ENCODE results near the gene SLC40A1.

Gene SLC40A1

DNA sequence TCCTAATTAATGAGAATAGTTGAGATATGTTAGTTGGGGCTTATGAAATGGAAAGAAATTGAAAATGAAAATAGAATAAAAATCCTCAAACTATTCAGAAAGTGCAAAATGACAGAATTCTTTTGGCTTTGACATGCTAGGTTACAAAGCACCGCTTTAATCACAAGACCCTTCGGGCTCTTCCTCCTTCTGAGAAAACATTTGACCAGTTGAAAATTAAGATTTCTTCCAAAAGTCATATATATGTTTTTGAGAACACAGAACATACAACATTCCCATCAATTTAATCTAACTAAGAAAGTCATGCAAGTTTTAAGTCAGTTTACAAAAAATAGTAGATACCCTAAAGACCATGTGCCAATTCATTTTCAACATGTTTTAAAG lies 2.2 kb upstream of the SLC40A1 start:
- Mint-ChIP-seq H3K4me3 (no peak overlapping the region), H3K27me3 (peaks cover 51% of the 10 kb centered on the region), H3K27ac (no peak overlapping the region), H3K9me3 (no peaks in the 10 kb centered on the region), H3K36me3 (ENCODE audit: low read depth) (no peaks in the 10 kb centered on the region), H3K4me1 (ENCODE audit: low read depth) (peaks cover 19% of the 10 kb centered on the region)

DNA sequence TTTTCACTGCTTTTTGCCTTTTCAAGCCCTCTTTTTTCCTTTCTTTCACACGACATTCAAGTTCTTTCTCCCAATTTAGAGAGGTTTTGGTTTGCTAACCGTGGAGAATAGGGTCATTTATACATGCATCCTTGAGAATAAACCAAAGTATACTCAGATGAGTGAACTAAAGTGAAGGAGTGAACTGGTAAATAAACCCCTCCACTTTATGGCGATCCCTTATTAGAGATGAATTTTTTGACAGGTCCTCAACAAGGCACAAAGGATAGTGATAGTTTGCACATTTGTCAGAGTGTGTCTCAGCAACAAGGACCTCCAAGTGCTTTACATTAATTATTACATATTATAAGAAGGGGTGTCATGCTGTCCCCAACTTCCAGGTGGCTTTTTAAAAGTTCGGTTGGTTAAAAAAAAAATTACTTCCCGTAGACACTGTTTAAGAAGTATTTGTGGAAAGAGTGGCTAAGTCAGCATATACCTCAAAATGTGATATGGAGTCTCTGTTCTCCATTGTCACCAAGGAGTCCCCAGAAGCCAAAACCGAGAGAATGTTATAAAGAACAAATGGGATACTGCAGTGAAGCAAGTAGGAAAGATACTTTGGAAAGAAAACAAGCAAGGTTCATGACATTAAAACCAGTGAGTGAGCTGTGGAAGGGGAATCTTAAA lies 1.7 kb upstream of the SLC40A1 start:
- Mint-ChIP-seq H3K27ac (no peak overlapping the region), H3K27me3 (peaks cover 51% of the 10 kb centered on the region), H3K4me1 (ENCODE audit: low read depth) (peaks cover 19% of the 10 kb centered on the region), H3K9me3 (no peaks in the 10 kb centered on the region), H3K36me3 (ENCODE audit: low read depth) (no peaks in the 10 kb centered on the region), H3K4me3 (peak overlapping the region; percentile 66)

GRCh38 chr2:189581354-189582139 lies 961 bp upstream of the SLC40A1 start:
- no peaks in the 10 kb centered on the region for H3K9me3 Mint-ChIP-seq
- H3K4me1 Mint-ChIP-seq (ENCODE audit: low read depth): peaks cover 19% of the 10 kb centered on the region
- no peaks in the 10 kb centered on the region for H3K36me3 Mint-ChIP-seq (ENCODE audit: low read depth)
- peak overlapping the region; percentile 66 for H3K4me3 Mint-ChIP-seq
- H3K27me3 Mint-ChIP-seq: peaks cover 51% of the 10 kb centered on the region
- no peak overlapping the region for H3K27ac Mint-ChIP-seq

DNA sequence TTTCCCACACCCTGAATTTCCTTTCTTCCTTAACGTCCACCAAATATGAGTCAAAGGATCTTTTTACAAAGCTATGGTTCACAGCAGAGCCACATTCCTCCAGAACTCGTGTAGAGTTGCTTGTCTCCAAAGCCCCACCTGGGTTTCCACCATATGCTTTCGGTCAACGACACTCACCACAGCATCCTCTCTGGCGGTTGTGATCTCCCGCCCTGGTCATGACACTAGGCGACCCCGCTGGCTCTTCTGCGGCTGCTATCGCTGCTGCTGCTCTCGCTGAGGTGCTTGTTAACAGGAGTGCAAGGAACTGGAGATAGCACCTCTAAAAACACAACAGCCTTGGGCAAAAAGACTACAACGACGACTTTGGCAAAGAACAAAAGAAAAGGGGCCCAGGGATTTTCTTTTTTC lies 340 bp downstream of the SLC40A1 start:
- Mint-ChIP-seq H3K36me3 (ENCODE audit: low read depth) (no peaks in the 10 kb centered on the region), H3K27me3 (peaks cover 51% of the 10 kb centered on the region), H3K9me3 (no peaks in the 10 kb centered on the region), H3K4me1 (ENCODE audit: low read depth) (peaks cover 22% of the 10 kb centered on the region), H3K4me3 (peak overlapping the region; percentile 70), H3K27ac (no peak overlapping the region)

GRCh38 chr2:189579585-189580186 lies 900 bp downstream of the SLC40A1 start:
- H3K27me3 Mint-ChIP-seq: peaks cover 47% of the 10 kb centered on the region
- H3K4me3 Mint-ChIP-seq: peak overlapping the region; percentile 70
- no peaks in the 10 kb centered on the region for H3K36me3 Mint-ChIP-seq (ENCODE audit: low read depth)
- no peaks in the 10 kb centered on the region for H3K9me3 Mint-ChIP-seq
- no peak overlapping the region for H3K27ac Mint-ChIP-seq
- peaks cover 22% of the 10 kb centered on the region for H3K4me1 Mint-ChIP-seq (ENCODE audit: low read depth)

DNA sequence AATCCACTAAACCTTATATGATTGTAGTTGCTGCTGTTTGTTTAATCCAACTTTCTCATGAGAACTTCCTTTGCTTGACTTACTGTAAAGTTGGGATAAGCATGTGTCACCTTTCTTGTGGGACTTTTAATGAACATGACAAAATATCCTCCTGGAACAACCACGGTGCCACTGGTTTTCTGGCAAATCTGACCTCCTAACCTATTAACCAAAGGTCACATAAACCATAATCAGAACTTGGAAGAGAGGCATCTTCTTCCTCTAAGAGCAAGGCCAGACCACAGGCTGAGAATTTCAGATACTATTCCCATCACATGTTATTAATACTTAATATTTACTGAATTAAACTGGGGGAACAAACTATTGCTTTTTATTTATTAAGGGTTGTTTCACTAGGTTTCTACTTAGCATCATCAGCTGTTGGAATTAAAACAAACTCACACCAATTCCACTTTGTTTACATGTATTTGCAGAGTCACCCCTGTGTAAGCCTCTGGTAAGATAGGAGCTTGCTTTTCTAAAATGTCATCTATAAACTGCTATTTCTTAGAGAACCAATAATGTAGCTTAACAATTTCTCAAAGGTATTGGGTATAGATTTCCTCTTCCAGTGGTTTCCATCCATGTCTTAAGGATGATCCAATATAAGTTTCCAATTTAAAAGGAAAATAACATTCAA lies 2.2 kb downstream of the SLC40A1 start:
- no peak overlapping the region for H3K27ac Mint-ChIP-seq
- no peaks in the 10 kb centered on the region for H3K36me3 Mint-ChIP-seq (ENCODE audit: low read depth)
- peaks cover 38% of the 10 kb centered on the region for H3K27me3 Mint-ChIP-seq
- H3K4me3 Mint-ChIP-seq: no peak overlapping the region
- H3K4me1 Mint-ChIP-seq (ENCODE audit: low read depth): peaks cover 22% of the 10 kb centered on the region
- H3K9me3 Mint-ChIP-seq: no peaks in the 10 kb centered on the region

DNA sequence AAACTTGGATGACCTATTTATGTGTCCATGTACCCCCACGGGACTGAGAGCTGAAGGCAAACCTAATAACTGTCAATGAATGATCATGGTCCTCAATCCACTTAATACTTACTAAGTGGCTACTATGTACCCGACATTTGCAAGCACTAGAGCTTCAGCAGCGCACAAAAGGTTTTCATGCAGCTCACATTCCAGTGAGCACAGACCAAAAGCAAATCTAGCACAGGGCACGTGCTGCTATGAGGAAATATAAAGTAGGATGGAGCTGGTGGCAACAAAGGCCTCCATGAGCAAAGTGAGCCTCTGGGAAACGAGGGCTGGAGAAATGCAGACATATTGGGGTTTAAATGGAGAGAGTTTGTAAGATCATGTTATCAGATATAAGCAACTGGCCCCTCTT lies 3.5 kb downstream of the SLC40A1 start:
- no peak overlapping the region for H3K27ac Mint-ChIP-seq
- no peaks in the 10 kb centered on the region for H3K9me3 Mint-ChIP-seq
- H3K4me3 Mint-ChIP-seq: no peak overlapping the region
- H3K4me1 Mint-ChIP-seq (ENCODE audit: low read depth): peaks cover 21% of the 10 kb centered on the region
- no peaks in the 10 kb centered on the region for H3K36me3 Mint-ChIP-seq (ENCODE audit: low read depth)
- H3K27me3 Mint-ChIP-seq: peaks cover 25% of the 10 kb centered on the region

- H3K4me1 Mint-ChIP-seq (ENCODE audit: low read depth): peaks cover 16% of the 10 kb centered on the region
- H3K36me3 Mint-ChIP-seq (ENCODE audit: low read depth): no peaks in the 10 kb centered on the region
- H3K9me3 Mint-ChIP-seq: no peaks in the 10 kb centered on the region
- no peak overlapping the region for H3K4me3 Mint-ChIP-seq
- no peak overlapping the region for H3K27ac Mint-ChIP-seq
- H3K27me3 Mint-ChIP-seq: peaks cover 19% of the 10 kb centered on the region
Observed at GRCh38 chr2:189576396-189576795, 4.2 kb downstream of the SLC40A1 start.

- Mint-ChIP-seq H3K27me3 (peaks cover 11% of the 10 kb centered on the region), H3K36me3 (ENCODE audit: low read depth) (no peaks in the 10 kb centered on the region), H3K4me1 (ENCODE audit: low read depth) (peaks cover 17% of the 10 kb centered on the region), H3K4me3 (no peak overlapping the region), H3K27ac (no peak overlapping the region), H3K9me3 (no peaks in the 10 kb centered on the region)
Observed at GRCh38 chr2:189574793-189575475, 5.7 kb downstream of the SLC40A1 start.

- peaks cover 34% of the 10 kb centered on the region for H3K4me1 Mint-ChIP-seq (ENCODE audit: low read depth)
Observed at GRCh38 chr2:189570570-189571031, 10.0 kb downstream of the SLC40A1 start.

GRCh38 chr2:189569295-189569910 lies 11.2 kb downstream of the SLC40A1 start:
- Mint-ChIP-seq H3K4me3 (no peak overlapping the region), H3K27me3 (no peaks in the 10 kb centered on the region)

More at GRCh38 chr2:189570570-189571031, 10.0 kb downstream of the SLC40A1 start:
- Mint-ChIP-seq H3K27ac (no peak overlapping the region), H3K9me3 (no peaks in the 10 kb centered on the region), H3K4me3 (no peak overlapping the region), H3K27me3 (no peaks in the 10 kb centered on the region), H3K36me3 (ENCODE audit: low read depth) (no peaks in the 10 kb centered on the region)

GRCh38 chr2:189566046-189566445 lies 14.5 kb downstream of the SLC40A1 start:
- H3K27me3 Mint-ChIP-seq: no peaks in the 10 kb centered on the region
- no peaks in the 10 kb centered on the region for H3K9me3 Mint-ChIP-seq
- no peak overlapping the region for H3K27ac Mint-ChIP-seq
- no peak overlapping the region for H3K4me3 Mint-ChIP-seq
- peaks cover 32% of the 10 kb centered on the region for H3K4me1 Mint-ChIP-seq (ENCODE audit: low read depth)
- peaks cover 7% of the 10 kb centered on the region for H3K36me3 Mint-ChIP-seq (ENCODE audit: low read depth)

More at GRCh38 chr2:189569295-189569910, 11.2 kb downstream of the SLC40A1 start:
- Mint-ChIP-seq H3K9me3 (no peaks in the 10 kb centered on the region), H3K4me1 (ENCODE audit: low read depth) (peaks cover 32% of the 10 kb centered on the region), H3K27ac (peak overlapping the region; percentile 61), H3K36me3 (ENCODE audit: low read depth) (peaks cover 7% of the 10 kb centered on the region)

GRCh38 chr2:189561371-189562038 lies 19.1 kb downstream of the SLC40A1 start:
- peaks cover 7% of the 10 kb centered on the region for H3K36me3 Mint-ChIP-seq (ENCODE audit: low read depth)
- no peaks in the 10 kb centered on the region for H3K9me3 Mint-ChIP-seq
- H3K27me3 Mint-ChIP-seq: no peaks in the 10 kb centered on the region
- no peak overlapping the region for H3K4me3 Mint-ChIP-seq
- H3K27ac Mint-ChIP-seq: no peak overlapping the region
- peaks cover 9% of the 10 kb centered on the region for H3K4me1 Mint-ChIP-seq (ENCODE audit: low read depth)

GRCh38 chr2:189560273-189560586 lies 20.4 kb downstream of the SLC40A1 start:
- no peak overlapping the region for H3K27ac Mint-ChIP-seq
- H3K27me3 Mint-ChIP-seq: peaks cover 2% of the 10 kb centered on the region
- H3K4me3 Mint-ChIP-seq: no peak overlapping the region
- peaks cover 6% of the 10 kb centered on the region for H3K36me3 Mint-ChIP-seq (ENCODE audit: low read depth)
- H3K9me3 Mint-ChIP-seq: no peaks in the 10 kb centered on the region
- peaks cover 8% of the 10 kb centered on the region for H3K4me1 Mint-ChIP-seq (ENCODE audit: low read depth)
